Measurements from ENCODE around the gene B3GALT5. TPM values are rescaled to one million over a fixed set of nuclear protein-coding genes. Genes with fewer than 3 reads are reported as not detected.
"Not testable (repeated sequence)": the region's sequence is repeated elsewhere in the genome, so short reads cannot be mapped to it uniquely, and the experiment has no call there.

B3GALT5 gene
- total RNA-seq, 2 donors from 2014 or later: 2.5 to 6.1 TPM

DNA sequence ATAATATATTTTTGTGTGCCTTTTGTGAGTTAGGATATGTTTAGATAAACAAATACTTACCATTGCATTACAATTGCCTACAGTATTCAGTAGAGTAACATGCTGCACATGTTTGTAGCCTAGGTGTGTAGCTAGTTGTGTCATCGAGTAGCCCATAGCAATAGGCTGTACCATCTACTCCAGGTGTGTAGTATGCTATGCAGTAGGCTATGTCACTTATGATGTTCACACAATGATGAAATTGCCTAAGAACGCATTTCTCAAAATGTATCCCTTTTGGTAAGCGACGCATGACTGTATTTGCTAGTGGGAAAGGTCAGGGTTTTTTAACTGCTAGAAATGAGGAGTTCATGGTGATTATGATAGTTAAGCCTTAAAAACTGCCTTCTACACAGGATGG lies 30.0 kb upstream of the B3GALT5 start:
- H3K4me3 Mint-ChIP-seq: no peak overlapping the region
- no peak overlapping the region for H3K27ac ChIP-seq (ENCODE audit: low read depth, low read length)
- H3K9me3 ChIP-seq (ENCODE audit: control insufficient read depth, low read length): peaks cover 6% of the 10 kb centered on the region
- 95 to 96% methylated on average over 4 of the region's 4 CpGs for WGBS, 2 experiments (ENCODE audit: insufficient coverage in 1 of 2, insufficient read length in 1 of 2)
- no peak overlapping the region for H3K4me3 ChIP-seq (ENCODE audit: low read length)
- no peaks in the 10 kb centered on the region for H3K27me3 Mint-ChIP-seq (ENCODE audit: insufficient read depth)
- H3K9me3 Mint-ChIP-seq: peaks cover 2% of the 10 kb centered on the region
- no peaks in the 10 kb centered on the region for H3K27me3 ChIP-seq (ENCODE audit: control insufficient read depth, insufficient read depth, low read length, poor library complexity, severe bottlenecking)
- H3K27ac Mint-ChIP-seq: no peak overlapping the region
- H3K36me3 ChIP-seq (ENCODE audit: control insufficient read depth, insufficient read depth, low read length): no peaks in the 10 kb centered on the region
- H3K9ac ChIP-seq (ENCODE audit: extremely low read depth, low read length, poor library complexity, severe bottlenecking): no peak overlapping the region
- H3K36me3 Mint-ChIP-seq (ENCODE audit: low read depth): no peaks in the 10 kb centered on the region
- H3K4me1 ChIP-seq (ENCODE audit: control insufficient read depth, insufficient read depth, low read length): no peaks in the 10 kb centered on the region
- no peak for DNase-seq
- TF ChIP-seq, protein P1, sequence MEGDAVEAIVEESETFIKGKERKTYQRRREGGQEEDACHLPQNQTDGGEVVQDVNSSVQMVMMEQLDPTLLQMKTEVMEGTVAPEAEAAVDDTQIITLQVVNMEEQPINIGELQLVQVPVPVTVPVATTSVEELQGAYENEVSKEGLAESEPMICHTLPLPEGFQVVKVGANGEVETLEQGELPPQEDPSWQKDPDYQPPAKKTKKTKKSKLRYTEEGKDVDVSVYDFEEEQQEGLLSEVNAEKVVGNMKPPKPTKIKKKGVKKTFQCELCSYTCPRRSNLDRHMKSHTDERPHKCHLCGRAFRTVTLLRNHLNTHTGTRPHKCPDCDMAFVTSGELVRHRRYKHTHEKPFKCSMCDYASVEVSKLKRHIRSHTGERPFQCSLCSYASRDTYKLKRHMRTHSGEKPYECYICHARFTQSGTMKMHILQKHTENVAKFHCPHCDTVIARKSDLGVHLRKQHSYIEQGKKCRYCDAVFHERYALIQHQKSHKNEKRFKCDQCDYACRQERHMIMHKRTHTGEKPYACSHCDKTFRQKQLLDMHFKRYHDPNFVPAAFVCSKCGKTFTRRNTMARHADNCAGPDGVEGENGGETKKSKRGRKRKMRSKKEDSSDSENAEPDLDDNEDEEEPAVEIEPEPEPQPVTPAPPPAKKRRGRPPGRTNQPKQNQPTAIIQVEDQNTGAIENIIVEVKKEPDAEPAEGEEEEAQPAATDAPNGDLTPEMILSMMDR (conservative IDR thresholded peaks at IDR 0.05): no peak
- H3K4me1 Mint-ChIP-seq: no peaks in the 10 kb centered on the region

DNA sequence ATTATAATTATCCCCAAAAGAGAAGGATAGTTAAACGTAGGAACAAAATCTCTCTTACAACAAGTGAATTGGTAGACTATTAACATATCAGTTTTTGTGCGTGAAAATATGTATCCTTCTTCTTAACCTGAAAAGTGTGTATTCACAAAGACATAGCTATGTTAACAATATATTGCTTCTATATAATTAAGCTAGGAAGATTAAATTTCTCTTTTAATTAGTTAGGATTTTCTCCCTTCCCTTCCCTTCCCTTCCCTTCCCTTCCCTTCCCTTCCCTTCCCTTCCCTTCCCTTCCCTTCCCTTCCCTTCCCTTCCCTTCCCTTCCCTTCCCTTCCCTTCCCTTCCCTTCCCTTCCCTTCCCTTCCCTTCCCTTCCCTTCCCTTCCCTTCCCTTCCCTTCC lies 29.2 kb upstream of the B3GALT5 start:
- not testable (repeated sequence) for DNase-seq; H3K4me1 Mint-ChIP-seq; H3K4me3 Mint-ChIP-seq; H3K4me3 ChIP-seq (ENCODE audit: low read length); H3K4me1 ChIP-seq (ENCODE audit: control insufficient read depth, insufficient read depth, low read length); H3K36me3 ChIP-seq (ENCODE audit: control insufficient read depth, insufficient read depth, low read length); H3K27me3 ChIP-seq (ENCODE audit: control insufficient read depth, insufficient read depth, low read length, poor library complexity, severe bottlenecking); H3K36me3 Mint-ChIP-seq (ENCODE audit: low read depth); H3K27ac ChIP-seq (ENCODE audit: low read depth, low read length); H3K9me3 Mint-ChIP-seq; H3K9ac ChIP-seq (ENCODE audit: extremely low read depth, low read length, poor library complexity, severe bottlenecking); H3K27ac Mint-ChIP-seq; H3K27me3 Mint-ChIP-seq (ENCODE audit: insufficient read depth)
- peaks cover 10% of the 10 kb centered on the region for H3K9me3 ChIP-seq (ENCODE audit: control insufficient read depth, low read length)
- no CpG with 5 or more reads among the region's 2 CpGs for WGBS, 2 experiments (ENCODE audit: insufficient coverage in 1 of 2, insufficient read length in 1 of 2)

- Histone ChIP-seq H3K27ac (ENCODE audit: low read depth, low read length) (no peak overlapping the region), H3K4me3 (ENCODE audit: low read length) (no peak overlapping the region), H3K9ac (ENCODE audit: extremely low read depth, low read length, poor library complexity, severe bottlenecking) (no peak overlapping the region), H3K4me1 (ENCODE audit: control insufficient read depth, insufficient read depth, low read length) (no peaks in the 10 kb centered on the region), H3K36me3 (ENCODE audit: control insufficient read depth, insufficient read depth, low read length) (no peaks in the 10 kb centered on the region), H3K27me3 (ENCODE audit: control insufficient read depth, insufficient read depth, low read length, poor library complexity, severe bottlenecking) (no peaks in the 10 kb centered on the region), H3K9me3 (ENCODE audit: control insufficient read depth, low read length) (peaks cover 15% of the 10 kb centered on the region)
- TF ChIP-seq, protein P1 (conservative IDR thresholded peaks at IDR 0.05): no peak
- H3K9me3 Mint-ChIP-seq: peaks cover 13% of the 10 kb centered on the region
- H3K27ac Mint-ChIP-seq: no peak overlapping the region
- H3K36me3 Mint-ChIP-seq (ENCODE audit: low read depth): no peaks in the 10 kb centered on the region
- H3K4me1 Mint-ChIP-seq: no peaks in the 10 kb centered on the region
- DNase-seq: no peak
- 89% methylated on average over 3 to 4 of the region's 4 CpGs for WGBS, 2 experiments (ENCODE audit: insufficient coverage in 1 of 2, insufficient read length in 1 of 2)
- H3K4me3 Mint-ChIP-seq: no peak overlapping the region
- H3K27me3 Mint-ChIP-seq (ENCODE audit: insufficient read depth): no peaks in the 10 kb centered on the region
Measured at GRCh38 chr21:39587376-39587775, 25.4 kb upstream of the B3GALT5 start.

- H3K4me1 ChIP-seq (ENCODE audit: control insufficient read depth, insufficient read depth, low read length): no peaks in the 10 kb centered on the region
- no peak overlapping the region for H3K4me3 Mint-ChIP-seq
Measured at GRCh38 chr21:39588884-39589283, 23.9 kb upstream of the B3GALT5 start.

More at GRCh38 chr21:39588884-39589283, 23.9 kb upstream of the B3GALT5 start:
- no peak for DNase-seq
- 33 to 47% methylated on average over 1 of the region's 1 CpG for WGBS, 2 experiments (ENCODE audit: insufficient coverage in 1 of 2, insufficient read length in 1 of 2)
- Mint-ChIP-seq H3K9me3 (peaks cover 13% of the 10 kb centered on the region), H3K27ac (no peak overlapping the region), H3K4me1 (no peaks in the 10 kb centered on the region), H3K36me3 (ENCODE audit: low read depth) (no peaks in the 10 kb centered on the region), H3K27me3 (ENCODE audit: insufficient read depth) (no peaks in the 10 kb centered on the region)
- TF ChIP-seq, protein P1 (conservative IDR thresholded peaks at IDR 0.05): no peak
- H3K27me3 ChIP-seq (ENCODE audit: control insufficient read depth, insufficient read depth, low read length, poor library complexity, severe bottlenecking): no peaks in the 10 kb centered on the region
- peaks cover 15% of the 10 kb centered on the region for H3K9me3 ChIP-seq (ENCODE audit: control insufficient read depth, low read length)
- H3K27ac ChIP-seq (ENCODE audit: low read depth, low read length): no peak overlapping the region
- H3K9ac ChIP-seq (ENCODE audit: extremely low read depth, low read length, poor library complexity, severe bottlenecking): no peak overlapping the region
- no peaks in the 10 kb centered on the region for H3K36me3 ChIP-seq (ENCODE audit: control insufficient read depth, insufficient read depth, low read length)
- H3K4me3 ChIP-seq (ENCODE audit: low read length): no peak overlapping the region

Measured in endodermal cell (in vitro differentiated cells).